A549 (cell line): Measurements from ENCODE around the gene LRRC4B. TPM values are rescaled to one million over a fixed set of nuclear protein-coding genes. Genes with fewer than 3 reads are reported as not detected.

Experiments used
- ATAC-seq, 2 experiments: fragments of 200-7000 bp in 1 of 2; fragments of >200 bp in 1 of 2; cut with Nextera tagmentation in 1 of 2; cut with Tn5 transposase in 1 of 2; 3 replicates each; pipeline versions ENCODE4 v1.8.0 to v1.9.1; 2018 to 2020; ENCODE audit warnings: mild to moderate bottlenecking in 1 of 2, moderate library complexity in 1 of 2
- CTCF ChIA-PET: fragments of 300-600 bp; sonication (Branson Sonifier 250); formaldehyde crosslinking; extraction: SDS; loops from one replicate; lab custom pipeline; 2021; ENCODE audit warnings: antibody characterized with exemption, inconsistent platforms; lab: Yijun Ruan, JAX
- POLR2A ChIA-PET: fragments of 350-600 bp; formaldehyde crosslinking; extraction: SDS; loops from one replicate; lab custom pipeline; 2021; ENCODE audit warnings: antibody characterized with exemption, inconsistent platforms; lab: Yijun Ruan, JAX
- DNase-seq, 2 experiments: peaks; one replicate each; pipeline versions ENCODE4 v3.0.0 to v3.0.0-alpha.2; 2011 to 2016; ENCODE audit warnings: low read depth in 1 of 2, low spot score in 1 of 2
- FAIRE-seq: peaks from 2 replicates; lab custom pipeline; 2011; peaks lifted over from hg19 to GRCh38; lab: Jason Lieb, UNC
- H3K27ac ChIP-seq, 2 experiments: fragments of >200 bp; sonication (Bioruptor Twin); formaldehyde crosslinking; 3 replicates each; pipeline ENCODE4 v1.5.1; 2016 to 2017
- H3K4me1 ChIP-seq: fragments of >200 bp; sonication (Bioruptor Twin); formaldehyde crosslinking; 3 replicates; pipeline ENCODE4 v1.6.1; 2016
- H3K4me2 ChIP-seq: fragments of >200 bp; sonication (Bioruptor Twin); formaldehyde crosslinking; 3 replicates; pipeline ENCODE4 v1.6.1; 2016
- H3K4me3 ChIP-seq: fragments of >200 bp; sonication (Bioruptor Twin); formaldehyde crosslinking; 3 replicates; pipeline ENCODE4 v1.5.1; 2016
- H3K9me3 ChIP-seq: fragments of >200 bp; sonication (Bioruptor Twin); formaldehyde crosslinking; 3 replicates; pipeline ENCODE4 v1.6.1; 2016
- ATOH8 ChIP-seq: fragments of 250-450 bp; sonication (Bioruptor Pico); IDR thresholded peaks from 2 replicates; pipeline ENCODE4 v1.5.0; 2020; ENCODE audit warnings: low read depth, mild to moderate bottlenecking, moderate library complexity
- BCL3 ChIP-seq: fragments of >200 bp; sonication (Bioruptor Twin); formaldehyde crosslinking; IDR thresholded peaks from 3 replicates; pipeline ENCODE4 v1.6.1; 2016
- BHLHE40 ChIP-seq: IDR thresholded peaks from 2 replicates; pipeline ENCODE4 v1.6.1; 2012; ENCODE audit warnings: low read depth, low read length, inconsistent platforms
- CBX8 ChIP-seq: fragments of 200-600 bp; sonication (generic); IDR thresholded peaks from 2 replicates; pipeline ENCODE4 v1.6.1; 2016
- E2F6 ChIP-seq: IDR thresholded peaks from 2 replicates; pipeline ENCODE4 v1.6.1; 2012; ENCODE audit warnings: low read depth, borderline replicate concordance
- ELK1 ChIP-seq: fragments of 150-350 bp; IDR thresholded peaks from 2 replicates; pipeline ENCODE4 v1.6.1; 2014; ENCODE audit warnings: low read depth, mild to moderate bottlenecking, low read length
- ESRRA ChIP-seq: fragments of 150-350 bp; IDR thresholded peaks from 2 replicates; pipeline ENCODE4 v1.6.1; 2014; ENCODE audit warnings: mild to moderate bottlenecking, low read length, borderline replicate concordance
- FOSL2 ChIP-seq, 2 experiments: fragments of 450-650 bp in 1 of 2; fragments of >200 bp in 1 of 2; sonication (Bioruptor Twin) in 1 of 2; formaldehyde crosslinking; IDR thresholded peaks; 2 replicates each; pipeline versions ENCODE4 v1.5.0 to v1.6.1; 2016 to 2020; ENCODE audit warnings: mild to moderate bottlenecking in 1 of 2, moderate library complexity in 1 of 2
- HDAC2 ChIP-seq: fragments of 200-600 bp; sonication (generic); IDR thresholded peaks from 2 replicates; pipeline ENCODE4 v1.6.1; 2016
- HOXA7 ChIP-seq: fragments of 250-450 bp; sonication (Bioruptor Pico); IDR thresholded peaks from 2 replicates; pipeline ENCODE4 v1.5.0; 2020; ENCODE audit warnings: mild to moderate bottlenecking, moderate library complexity
- HOXB13 ChIP-seq: fragments of 250-450 bp; sonication (Bioruptor Pico); IDR thresholded peaks from 2 replicates; pipeline ENCODE4 v1.5.0; 2020; ENCODE audit warnings: low read depth, mild to moderate bottlenecking, moderate library complexity
- JUNB ChIP-seq: fragments of >200 bp; sonication (Bioruptor Twin); formaldehyde crosslinking; IDR thresholded peaks from 2 replicates; pipeline ENCODE4 v1.6.1; 2016
- KDM1A ChIP-seq: fragments of 200-600 bp; sonication (generic); IDR thresholded peaks from 2 replicates; pipeline ENCODE4 v1.6.1; 2016; ENCODE audit warnings: low read depth, mild to moderate bottlenecking
- KDM5A ChIP-seq: fragments of 200-600 bp; sonication (generic); IDR thresholded peaks from 2 replicates; pipeline ENCODE4 v1.6.1; 2016; ENCODE audit warnings: antibody characterized with exemption, mild to moderate bottlenecking
- MAZ ChIP-seq: fragments of 150-350 bp; IDR thresholded peaks from 2 replicates; pipeline ENCODE4 v1.6.1; 2014; ENCODE audit warnings: antibody characterized with exemption, low read depth, low read length, borderline replicate concordance
- MYC ChIP-seq: IDR thresholded peaks from 2 replicates; pipeline ENCODE4 v1.6.1; 2012; ENCODE audit warnings: mild to moderate bottlenecking, inconsistent platforms, low read length, improper control_type of control experiment, borderline replicate concordance
- NR3C1 ChIP-seq: fragments of >200 bp; sonication (Bioruptor Twin); formaldehyde crosslinking; IDR thresholded peaks from 3 replicates; pipeline ENCODE4 v1.6.1; 2017
- POLR2A ChIP-seq: IDR thresholded peaks from 2 replicates; pipeline ENCODE4 v1.6.1; 2012; ENCODE audit warnings: mild to moderate bottlenecking, low read length
- RCOR1 ChIP-seq: fragments of 150-350 bp; IDR thresholded peaks from 2 replicates; pipeline ENCODE4 v1.6.1; 2014; ENCODE audit warnings: antibody characterized with exemption, low read length, low read depth
- RFX5 ChIP-seq: fragments of 450-650 bp; IDR thresholded peaks from 2 replicates; pipeline ENCODE4 v1.7.1; 2014; ENCODE audit warnings: antibody characterized with exemption, mild to moderate bottlenecking, moderate library complexity
- SREBF2 ChIP-seq: fragments of 450-650 bp; IDR thresholded peaks from 2 replicates; pipeline ENCODE4 v1.6.1; 2014; ENCODE audit warnings: mild to moderate bottlenecking, moderate library complexity
- TFCP2L1 ChIP-seq: fragments of 250-450 bp; sonication (Bioruptor Pico); IDR thresholded peaks from 2 replicates; pipeline ENCODE4 v1.5.0; 2021; ENCODE audit warnings: mild to moderate bottlenecking
- USF2 ChIP-seq: fragments of 450-650 bp; IDR thresholded peaks from 2 replicates; pipeline ENCODE4 v1.6.1; 2014; ENCODE audit warnings: antibody characterized with exemption
- ZFP36 ChIP-seq: fragments of 450-650 bp; IDR thresholded peaks from 2 replicates; pipeline ENCODE4 v1.6.1; 2014; ENCODE audit warnings: borderline replicate concordance; ENCODE audit not compliant: partially characterized antibody
- ZNF302 ChIP-seq: fragments of 250-450 bp; sonication (Bioruptor Pico); IDR thresholded peaks from 2 replicates; pipeline ENCODE4 v1.9.0; 2021; ENCODE audit warnings: inconsistent platforms, mild to moderate bottlenecking, moderate library complexity
- WGBS: methylation state at CpG from one replicate; pipeline ENCODE4 v1.1.6; 2017; ENCODE audit errors: missing lambda C conversion rate; 5-methylcytosine and 5-hydroxymethylcytosine counted together
- polyA plus RNA-seq, 4 experiments: library from polyadenylated mRNA; depleted of rRNA in 3 of 4; stranded (reverse); fragments of >200 nt; fragmentation: RNase III in 1 of 4; extraction: RNeasy Plus Mini Kit Qiagen cat#74134 plus additional on column Dnase treatment in 1 of 4; gene quantifications; 2 replicates in 3 of 4; 3 replicates in 1 of 4; pipeline ENCODE4 v1.2.3, GENCODE V29; 2011 to 2017

The LRRC4B gene
- polyA plus RNA-seq, 2 of the 4 experiments (the other 2 are of a cell fraction): 0.54 to 0.97 TPM

- ATAC-seq: no peak; a peak in 3 of 6 replicates
- POLR2A ChIA-PET: no interaction called here
- H3K4me2 ChIP-seq: peak overlapping the region; percentile 97
These were observed 92.5 kb downstream of the LRRC4B start for GRCh38 chr19:50475736-50476223.

GRCh38 chr19:50475101-50475568, 93.1 kb downstream of the LRRC4B start:
- no peak for ATAC-seq
- FAIRE-seq: no peak
- TF ChIP-seq RFX5 (no peak), CBX8 (no peak), HOXB13 (no peak), TFCP2L1 (CRISPR knock-in tag) (no peak), BCL3 (no peak), NR3C1 (no peak), RCOR1 (no peak), KDM5A (no peak), ATOH8 (CRISPR knock-in tag) (no peak), MYC (no peak), BHLHE40 (no peak), ZFP36 (no peak), HOXA7 (no peak), ZNF302 (CRISPR knock-in tag) (no peak), ESRRA (no peak), HDAC2 (no peak), KDM1A (no peak)
- H3K9me3 ChIP-seq: no peaks in the 10 kb centered on the region
- POLR2A ChIA-PET: no interaction called here
- no peak overlapping the region for H3K4me2 ChIP-seq
- no peak for DNase-seq
- no peak overlapping the region for H3K4me3 ChIP-seq
- WGBS: 68% methylated on average over 12 of the region's 12 CpGs
- no peak overlapping the region for H3K27ac ChIP-seq
- H3K4me1 ChIP-seq: peaks cover 12% of the 10 kb centered on the region
- CTCF ChIA-PET: interaction anchor here (1.0 to 4.7 kb wide), 7 partner anchors 9 to 118 kb away, joined by 3 to 28 read pairs (median 9); no protein-coding TSS in a partner anchor

More at GRCh38 chr19:50475736-50476223, 92.5 kb downstream of the LRRC4B start:
- H3K4me1 ChIP-seq: peaks cover 12% of the 10 kb centered on the region
- CTCF ChIA-PET: interaction anchor here (1.0 to 4.7 kb wide), 5 partner anchors 9 to 119 kb away, joined by 3 to 28 read pairs (median 10); no protein-coding TSS in a partner anchor
- FAIRE-seq: no peak
- H3K9me3 ChIP-seq: no peaks in the 10 kb centered on the region
- no peak for DNase-seq
- whole genome bisulfite sequencing: 77% methylated on average over 29 of the region's 29 CpGs
- H3K27ac ChIP-seq: peak overlapping the region in 1 of 2 experiments; percentile 55; a peak in 3 of 6 replicates
- H3K4me3 ChIP-seq: peak overlapping the region; percentile 86; the same call in 2 of the 3 replicates
- TF ChIP-seq JUNB: no peak
- TF ChIP-seq TFCP2L1 (CRISPR knock-in tag): no peak
- TF ChIP-seq FOSL2 (IDR thresholded peaks at IDR 0.05): no peak
- no peak for TF ChIP-seq FOSL2 (CRISPR knock-in tag; IDR thresholded peaks at IDR 0.05)
- TF ChIP-seq MAZ: no peak
- TF ChIP-seq ZNF302 (CRISPR knock-in tag): no peak
- TF ChIP-seq SREBF2: no peak
- TF ChIP-seq E2F6: no peak
- no peak for TF ChIP-seq ELK1
- TF ChIP-seq POLR2A: no peak
- TF ChIP-seq ZFP36: no peak
- no peak for TF ChIP-seq USF2
